HFFc6 (cell line): ENCODE measurements around the gene SDS. TPM values are rescaled to one million over a fixed set of nuclear protein-coding genes. Genes with fewer than 3 reads are reported as not detected.

Source experiments
- DNase-seq: peaks from one replicate; pipeline ENCODE4 v3.0.0-alpha.2; 2018
- H3K27ac Mint-ChIP-seq: 2 replicates; pipeline ENCODE4 v1.8.0; 2020; ENCODE audit warnings: mild to moderate bottlenecking, mixed read lengths
- H3K27me3 Mint-ChIP-seq: 2 replicates; pipeline ENCODE4 v1.8.0; 2021; ENCODE audit warnings: mild to moderate bottlenecking, moderate library complexity, mixed read lengths; ENCODE audit not compliant: insufficient read depth
- H3K36me3 Mint-ChIP-seq: 2 replicates; pipeline ENCODE4 v1.8.0; 2021; ENCODE audit warnings: low read depth, mixed read lengths
- H3K4me1 Mint-ChIP-seq: 2 replicates; pipeline ENCODE4 v1.8.0; 2020; ENCODE audit warnings: low read depth, mixed read lengths
- H3K4me3 Mint-ChIP-seq: 2 replicates; pipeline ENCODE4 v1.8.0; 2020; ENCODE audit warnings: mild to moderate bottlenecking, moderate library complexity, mixed read lengths
- H3K9me3 Mint-ChIP-seq: 2 replicates; pipeline ENCODE4 v1.8.0; 2020; ENCODE audit warnings: mild to moderate bottlenecking, mixed read lengths
- CTCF ChIP-seq: fragments of 200-600 bp; sonication (generic); IDR thresholded peaks from 2 replicates; pipeline ENCODE4 v1.5.0; 2021; ENCODE audit warnings: antibody characterized with exemption, mild to moderate bottlenecking
- total RNA-seq, 6 experiments: library from RNA; stranded (reverse); fragmentation: NEBNext Ultra II Directional; extraction: Animal tissue kit (Norgen Biotek cat#: 25700); gene quantifications; 2 replicates in 1 of 6; 3 replicates in 5 of 6; pipeline ENCODE4 v1.2.3, GENCODE V29; 2021

Gene SDS
- total RNA-seq, 6 experiments from 2014 or later: not detected

GRCh38 chr12:113420996-113421595 is 17.4 kb upstream of the SDS start:
- H3K4me1 Mint-ChIP-seq: peaks cover 22% of the 10 kb centered on the region

DNA sequence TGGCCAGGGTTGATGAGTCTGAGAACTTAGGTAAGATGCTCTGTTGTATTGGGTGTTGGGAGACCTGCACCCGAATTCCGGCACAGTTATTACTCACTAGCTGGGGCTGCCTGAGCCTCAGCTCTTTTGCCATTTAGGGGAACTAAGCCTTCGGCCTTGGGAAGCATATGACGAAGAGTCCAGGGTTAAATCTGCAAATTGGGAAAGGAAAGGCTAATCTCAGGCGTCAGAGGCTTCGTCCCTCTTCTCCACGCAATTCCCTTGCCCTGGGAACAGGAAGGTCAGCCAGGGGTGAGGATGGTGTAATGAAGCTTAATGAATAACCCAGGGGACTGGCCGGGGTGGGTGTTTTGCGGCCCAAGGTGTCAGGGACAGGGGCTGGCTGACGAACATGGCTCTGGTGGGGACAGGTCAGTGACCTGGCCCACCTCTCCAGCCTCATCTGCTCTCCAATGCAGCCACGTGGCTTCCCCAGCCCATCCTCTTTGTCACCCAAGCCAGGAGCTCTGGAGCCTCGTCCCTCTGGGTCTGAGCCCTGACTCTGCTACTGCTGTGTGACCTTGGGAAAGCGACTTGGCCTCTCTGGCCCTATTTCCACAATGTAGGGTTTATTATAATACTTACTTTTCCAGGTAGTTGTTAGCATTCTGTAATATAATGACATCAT is 14.7 kb upstream of the SDS start:
- Mint-ChIP-seq H3K27me3 (peaks cover 21% of the 10 kb centered on the region), H3K36me3 (peaks cover 4% of the 10 kb centered on the region; the same call in 1 of the 2 replicates), H3K9me3 (no peaks in the 10 kb centered on the region), H3K27ac (no peak overlapping the region), H3K4me3 (no peak overlapping the region), H3K4me1 (peaks cover 23% of the 10 kb centered on the region)
- no peak for TF ChIP-seq CTCF
- no peak for DNase-seq

More at GRCh38 chr12:113420996-113421595, 17.4 kb upstream of the SDS start:
- Mint-ChIP-seq H3K36me3 (peaks cover 4% of the 10 kb centered on the region; the same call in 1 of the 2 replicates), H3K27me3 (peaks cover 12% of the 10 kb centered on the region), H3K9me3 (no peaks in the 10 kb centered on the region), H3K4me3 (no peak overlapping the region), H3K27ac (no peak overlapping the region)
- DNase-seq: no peak
- TF ChIP-seq CTCF: no peak

GRCh38 chr12:113416091-113416754 is 12.5 kb upstream of the SDS start:
- no peaks in the 10 kb centered on the region for H3K36me3 Mint-ChIP-seq
- no peak; the same call in 1 of the 2 replicates for TF ChIP-seq CTCF
- no peak overlapping the region for H3K4me3 Mint-ChIP-seq
- peaks cover 5% of the 10 kb centered on the region; the same call in 1 of the 2 replicates for H3K4me1 Mint-ChIP-seq
- H3K27ac Mint-ChIP-seq: no peak overlapping the region
- H3K9me3 Mint-ChIP-seq: no peaks in the 10 kb centered on the region
- no peak for DNase-seq
- peaks cover 23% of the 10 kb centered on the region for H3K27me3 Mint-ChIP-seq

DNA sequence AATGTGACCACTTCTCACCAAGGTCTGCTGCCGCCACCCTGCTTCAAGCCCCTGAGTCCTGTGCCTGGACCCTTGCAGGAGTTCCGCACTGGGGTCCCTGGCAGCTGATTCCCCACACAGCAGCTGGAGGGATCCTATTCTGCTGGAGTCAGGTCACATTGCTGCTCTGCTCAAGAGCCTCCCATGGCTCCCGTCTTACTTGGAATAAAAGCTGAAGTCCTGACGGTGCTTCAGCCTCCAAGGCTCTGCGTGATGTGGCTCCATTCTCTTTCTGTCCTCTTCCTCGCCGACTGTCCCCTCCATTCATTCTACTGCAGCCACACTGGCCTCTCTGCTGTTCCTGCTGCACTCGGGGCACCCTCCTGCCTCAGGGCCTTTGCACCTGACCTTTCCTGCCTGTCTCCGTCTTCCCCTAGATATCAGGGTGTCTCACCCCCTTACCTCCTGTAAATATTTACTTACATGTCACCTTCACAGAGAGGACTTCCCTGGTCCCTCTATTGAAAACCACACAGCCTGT is 10.9 kb upstream of the SDS start:
- no peak overlapping the region for H3K27ac Mint-ChIP-seq
- H3K9me3 Mint-ChIP-seq: no peaks in the 10 kb centered on the region
- TF ChIP-seq CTCF: no peak
- peaks cover 32% of the 10 kb centered on the region for H3K27me3 Mint-ChIP-seq
- H3K36me3 Mint-ChIP-seq: no peaks in the 10 kb centered on the region
- no peak for DNase-seq
- peaks cover 5% of the 10 kb centered on the region; the same call in 1 of the 2 replicates for H3K4me1 Mint-ChIP-seq
- H3K4me3 Mint-ChIP-seq: no peak overlapping the region

DNA sequence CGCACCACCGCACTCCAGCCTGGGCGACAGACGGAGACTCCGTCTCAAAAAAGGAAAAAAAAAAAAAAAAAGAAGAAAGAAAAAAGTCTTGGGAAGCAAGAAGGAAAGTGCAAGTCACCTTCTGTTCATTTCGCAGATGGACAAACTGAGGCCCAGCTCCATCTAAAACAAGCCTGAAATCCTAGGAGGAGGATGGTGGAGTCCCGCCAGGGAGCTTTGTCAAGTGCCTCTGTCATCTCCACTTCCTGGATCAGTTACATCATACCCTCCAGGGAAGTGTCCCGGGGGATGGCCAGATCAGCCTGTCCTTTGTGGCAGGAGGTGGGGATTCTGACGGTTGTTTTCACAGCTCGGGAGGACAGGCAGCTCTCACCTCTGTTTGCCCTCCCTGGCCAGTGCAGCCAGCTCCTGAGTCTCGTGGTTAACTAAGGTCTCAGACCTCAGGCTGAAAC is 9.8 kb upstream of the SDS start:
- Mint-ChIP-seq H3K27ac (no peak overlapping the region), H3K4me1 (peaks cover 6% of the 10 kb centered on the region), H3K36me3 (no peaks in the 10 kb centered on the region), H3K9me3 (no peaks in the 10 kb centered on the region), H3K4me3 (no peak overlapping the region), H3K27me3 (peaks cover 25% of the 10 kb centered on the region)
- no peak for DNase-seq
- TF ChIP-seq CTCF: no peak
